Astrocyte (in vitro differentiated cells and primary cell): ENCODE data around the gene CDH24. TPM values are rescaled to one million over a fixed set of nuclear protein-coding genes. Genes with fewer than 3 reads are reported as not detected.

ENCODE experiments used
- DNase-seq: peaks from one replicate; pipeline ENCODE4 v3.0.0-alpha.2; 2010; ENCODE audit warnings: low read depth
- FAIRE-seq: peaks from 2 replicates; lab custom pipeline; 2011; peaks lifted over from hg19 to GRCh38; lab: Jason Lieb, UNC
- H2AFZ ChIP-seq: 2 replicates; pipeline ENCODE4 v1.6.0; 2012; ENCODE audit warnings: low read depth, low read length, inconsistent platforms
- H3K27ac ChIP-seq: 2 replicates; pipeline ENCODE4 v1.5.1; 2011; ENCODE audit warnings: low read depth, low read length, inconsistent platforms
- H3K27me3 ChIP-seq: 2 replicates; pipeline ENCODE4 v1.6.0; 2011; ENCODE audit warnings: low read length, inconsistent platforms; ENCODE audit not compliant: insufficient read depth
- H3K36me3 ChIP-seq: 2 replicates; pipeline ENCODE4 v1.5.1; 2011; ENCODE audit warnings: low read length, inconsistent platforms; ENCODE audit not compliant: insufficient read depth
- H3K4me1 ChIP-seq: 2 replicates; pipeline ENCODE4 v1.5.1; 2011; ENCODE audit warnings: low read length, inconsistent platforms; ENCODE audit not compliant: insufficient read depth
- H3K4me2 ChIP-seq: 2 replicates; pipeline ENCODE4 v1.6.0; 2012; ENCODE audit warnings: low read length, inconsistent platforms
- H3K4me3 ChIP-seq: 2 replicates; pipeline ENCODE4 v1.5.1; 2011; ENCODE audit warnings: low read depth, mild to moderate bottlenecking, low read length, inconsistent platforms; ENCODE audit not compliant: insufficient read depth
- H3K79me2 ChIP-seq: 2 replicates; pipeline ENCODE4 v1.6.0; 2012; ENCODE audit warnings: mild to moderate bottlenecking, low read length, inconsistent platforms; ENCODE audit not compliant: insufficient read depth
- H3K9ac ChIP-seq: 2 replicates; pipeline ENCODE4 v1.6.0; 2012; ENCODE audit warnings: mild to moderate bottlenecking, low read length, inconsistent platforms
- H3K9me3 ChIP-seq: 2 replicates; pipeline ENCODE4 v1.5.1; 2012; ENCODE audit warnings: low read depth, mild to moderate bottlenecking, low read length, inconsistent platforms; ENCODE audit not compliant: insufficient read depth
- H4K20me1 ChIP-seq: 2 replicates; pipeline ENCODE4 v1.6.0; 2012; ENCODE audit warnings: low read length, inconsistent platforms; ENCODE audit not compliant: insufficient read depth
- H3K27ac Mint-ChIP-seq: one replicate; pipeline ENCODE4 v1.8.0; 2021; ENCODE audit warnings: mild to moderate bottlenecking, mixed read lengths; ENCODE audit not compliant: unreplicated experiment
- H3K27me3 Mint-ChIP-seq: one replicate; pipeline ENCODE4 v1.8.0; 2021; ENCODE audit warnings: low read depth, mixed read lengths; ENCODE audit not compliant: unreplicated experiment
- H3K36me3 Mint-ChIP-seq: one replicate; pipeline ENCODE4 v1.8.0; 2021; ENCODE audit warnings: low read depth, mixed read lengths; ENCODE audit not compliant: unreplicated experiment
- H3K4me1 Mint-ChIP-seq: one replicate; pipeline ENCODE4 v1.8.0; 2021; ENCODE audit warnings: low read depth, mixed read lengths; ENCODE audit not compliant: unreplicated experiment
- H3K4me3 Mint-ChIP-seq: one replicate; pipeline ENCODE4 v1.8.0; 2021; ENCODE audit warnings: mild to moderate bottlenecking, moderate library complexity, mixed read lengths; ENCODE audit not compliant: unreplicated experiment
- H3K9me3 Mint-ChIP-seq: one replicate; pipeline ENCODE4 v1.8.0; 2021; ENCODE audit warnings: mild to moderate bottlenecking, mixed read lengths; ENCODE audit not compliant: unreplicated experiment
- EZH2 ChIP-seq: IDR thresholded peaks from 2 replicates; pipeline ENCODE4 v1.6.1; 2012; ENCODE audit warnings: mild to moderate bottlenecking, low read length, inconsistent platforms; ENCODE audit not compliant: insufficient read depth
- total RNA-seq: library from RNA; stranded (reverse); gene quantifications from 2 replicates; pipeline ENCODE4 v1.2.1, GENCODE V29; 2021
- TF ChIP-seq, protein P1 (sequence below): IDR thresholded peaks from 2 replicates; pipeline ENCODE4 v1.5.1; 2011; ENCODE audit warnings: low read depth, mild to moderate bottlenecking, inconsistent platforms, low read length, moderate library complexity; ENCODE audit not compliant: insufficient read depth

The CDH24 gene
- total RNA-seq, 1 donor from 2014 or later: 22.2 TPM

GRCh38 chr14:23023022-23023794 lies 34.1 kb downstream of the CDH24 start:
- H3K27me3 ChIP-seq: no peaks in the 10 kb centered on the region
- Mint-ChIP-seq H3K9me3 (no peaks in the 10 kb centered on the region), H3K36me3 (peaks cover 19% of the 10 kb centered on the region), H3K27ac (no peak overlapping the region), H3K27me3 (no peaks in the 10 kb centered on the region), H3K4me3 (no peak overlapping the region), H3K4me1 (peaks cover 18% of the 10 kb centered on the region)
- no peak overlapping the region for H3K4me3 ChIP-seq
- no peak overlapping the region for H3K9ac ChIP-seq
- H3K27ac ChIP-seq: no peak overlapping the region
- peaks cover 2% of the 10 kb centered on the region for H3K79me2 ChIP-seq
- FAIRE-seq (no peak), DNase-seq (no peak)
- TF ChIP-seq, protein P1, sequence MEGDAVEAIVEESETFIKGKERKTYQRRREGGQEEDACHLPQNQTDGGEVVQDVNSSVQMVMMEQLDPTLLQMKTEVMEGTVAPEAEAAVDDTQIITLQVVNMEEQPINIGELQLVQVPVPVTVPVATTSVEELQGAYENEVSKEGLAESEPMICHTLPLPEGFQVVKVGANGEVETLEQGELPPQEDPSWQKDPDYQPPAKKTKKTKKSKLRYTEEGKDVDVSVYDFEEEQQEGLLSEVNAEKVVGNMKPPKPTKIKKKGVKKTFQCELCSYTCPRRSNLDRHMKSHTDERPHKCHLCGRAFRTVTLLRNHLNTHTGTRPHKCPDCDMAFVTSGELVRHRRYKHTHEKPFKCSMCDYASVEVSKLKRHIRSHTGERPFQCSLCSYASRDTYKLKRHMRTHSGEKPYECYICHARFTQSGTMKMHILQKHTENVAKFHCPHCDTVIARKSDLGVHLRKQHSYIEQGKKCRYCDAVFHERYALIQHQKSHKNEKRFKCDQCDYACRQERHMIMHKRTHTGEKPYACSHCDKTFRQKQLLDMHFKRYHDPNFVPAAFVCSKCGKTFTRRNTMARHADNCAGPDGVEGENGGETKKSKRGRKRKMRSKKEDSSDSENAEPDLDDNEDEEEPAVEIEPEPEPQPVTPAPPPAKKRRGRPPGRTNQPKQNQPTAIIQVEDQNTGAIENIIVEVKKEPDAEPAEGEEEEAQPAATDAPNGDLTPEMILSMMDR: no peak
- TF ChIP-seq EZH2: no peak
- peaks cover 13% of the 10 kb centered on the region for H3K36me3 ChIP-seq
- peaks cover 8% of the 10 kb centered on the region for H3K4me1 ChIP-seq
- no peak overlapping the region for H3K4me2 ChIP-seq
- H3K9me3 ChIP-seq: no peaks in the 10 kb centered on the region
- no peak overlapping the region for H2AFZ ChIP-seq
- peaks cover 35% of the 10 kb centered on the region for H4K20me1 ChIP-seq

- Histone ChIP-seq H2AFZ (no peak overlapping the region), H4K20me1 (peaks cover 28% of the 10 kb centered on the region), H3K27ac (no peak overlapping the region), H3K79me2 (no peaks in the 10 kb centered on the region), H3K9me3 (no peaks in the 10 kb centered on the region), H3K36me3 (peaks cover 11% of the 10 kb centered on the region), H3K4me2 (no peak overlapping the region), H3K4me1 (peaks cover 8% of the 10 kb centered on the region), H3K9ac (no peak overlapping the region), H3K27me3 (no peaks in the 10 kb centered on the region), H3K4me3 (no peak overlapping the region)
- TF ChIP-seq, protein P1: no peak
- no peak for TF ChIP-seq EZH2
- no peaks in the 10 kb centered on the region for H3K9me3 Mint-ChIP-seq
- no peaks in the 10 kb centered on the region for H3K27me3 Mint-ChIP-seq
- FAIRE-seq (no peak), DNase-seq (no peak)
- peaks cover 13% of the 10 kb centered on the region for H3K4me1 Mint-ChIP-seq
- no peak overlapping the region for H3K27ac Mint-ChIP-seq
- peaks cover 19% of the 10 kb centered on the region for H3K36me3 Mint-ChIP-seq
- no peak overlapping the region for H3K4me3 Mint-ChIP-seq
These were observed 35.4 kb downstream of the CDH24 start for GRCh38 chr14:23021889-23022442.

DNA sequence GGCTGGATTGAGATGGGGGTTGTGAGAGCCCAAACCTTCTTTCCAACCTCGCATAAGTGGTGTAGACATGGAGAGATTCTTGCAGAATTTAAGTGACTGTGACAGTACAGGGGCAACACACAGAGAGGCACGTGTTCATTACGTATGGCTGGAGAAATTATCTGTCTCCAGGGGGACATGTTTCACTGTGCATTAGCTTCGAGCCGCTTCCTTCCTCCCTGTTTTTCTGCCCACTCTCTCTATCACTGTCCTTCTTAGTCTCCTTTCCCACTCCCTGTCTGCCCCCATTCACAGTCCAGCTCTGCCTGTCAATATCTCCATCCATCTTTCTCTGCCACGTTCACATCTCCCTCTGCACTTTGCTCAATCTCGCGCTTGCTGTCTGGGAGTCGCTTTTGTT lies 35.9 kb downstream of the CDH24 start:
- no peak overlapping the region for H3K4me3 ChIP-seq
- H3K4me1 ChIP-seq: peaks cover 8% of the 10 kb centered on the region
- H3K27me3 ChIP-seq: no peaks in the 10 kb centered on the region
- peaks cover 11% of the 10 kb centered on the region for H3K36me3 ChIP-seq
- H3K9ac ChIP-seq: no peak overlapping the region
- H4K20me1 ChIP-seq: peaks cover 28% of the 10 kb centered on the region
- no peak overlapping the region for H3K27ac ChIP-seq
- no peak for FAIRE-seq
- H3K27me3 Mint-ChIP-seq: no peaks in the 10 kb centered on the region
- no peak overlapping the region for H2AFZ ChIP-seq
- no peaks in the 10 kb centered on the region for H3K79me2 ChIP-seq
- H3K36me3 Mint-ChIP-seq: peaks cover 18% of the 10 kb centered on the region
- H3K9me3 ChIP-seq: no peaks in the 10 kb centered on the region
- TF ChIP-seq, protein P1: no peak
- no peak for TF ChIP-seq EZH2
- DNase-seq: no peak
- H3K4me1 Mint-ChIP-seq: peaks cover 13% of the 10 kb centered on the region
- no peaks in the 10 kb centered on the region for H3K9me3 Mint-ChIP-seq
- H3K27ac Mint-ChIP-seq: no peak overlapping the region
- H3K4me3 Mint-ChIP-seq: no peak overlapping the region
- H3K4me2 ChIP-seq: no peak overlapping the region
